GM10847 (cell line): ENCODE data around the gene CLRN3.

Source experiments
- POLR2A ChIP-seq: IDR thresholded peaks from 2 replicates; pipeline ENCODE4 v1.6.1; 2011; ENCODE audit not compliant: insufficient read length; ENCODE audit errors: extremely low read depth

CLRN3 gene

DNA sequence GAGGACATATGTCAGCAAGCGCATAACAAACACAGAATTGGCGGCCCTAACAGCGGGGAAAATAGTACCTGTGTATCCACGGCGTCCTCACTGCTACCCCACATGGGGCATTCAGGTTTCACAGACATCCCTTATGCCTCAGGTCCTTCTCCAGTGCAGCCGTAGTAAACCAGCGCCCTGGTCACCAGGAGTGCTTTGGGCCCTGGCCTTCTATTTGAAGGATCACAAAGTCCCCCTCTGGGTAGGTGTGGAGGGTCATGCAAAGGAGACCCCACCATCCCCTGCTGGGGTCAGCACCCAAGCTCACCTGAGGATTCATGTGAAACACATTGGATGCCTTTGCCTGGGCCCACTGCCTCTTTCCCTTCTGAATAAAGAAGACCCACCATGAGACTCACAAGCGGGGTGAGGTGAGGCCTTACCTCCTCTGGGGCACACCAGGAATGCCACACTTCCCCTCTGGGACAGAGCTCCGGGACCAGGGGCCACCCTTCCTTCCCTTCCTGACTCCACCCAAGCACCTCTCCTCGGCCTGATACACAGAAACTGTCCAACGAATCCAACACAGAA, 18.8 kb downstream of the CLRN3 start:
- no peak for TF ChIP-seq POLR2A

DNA sequence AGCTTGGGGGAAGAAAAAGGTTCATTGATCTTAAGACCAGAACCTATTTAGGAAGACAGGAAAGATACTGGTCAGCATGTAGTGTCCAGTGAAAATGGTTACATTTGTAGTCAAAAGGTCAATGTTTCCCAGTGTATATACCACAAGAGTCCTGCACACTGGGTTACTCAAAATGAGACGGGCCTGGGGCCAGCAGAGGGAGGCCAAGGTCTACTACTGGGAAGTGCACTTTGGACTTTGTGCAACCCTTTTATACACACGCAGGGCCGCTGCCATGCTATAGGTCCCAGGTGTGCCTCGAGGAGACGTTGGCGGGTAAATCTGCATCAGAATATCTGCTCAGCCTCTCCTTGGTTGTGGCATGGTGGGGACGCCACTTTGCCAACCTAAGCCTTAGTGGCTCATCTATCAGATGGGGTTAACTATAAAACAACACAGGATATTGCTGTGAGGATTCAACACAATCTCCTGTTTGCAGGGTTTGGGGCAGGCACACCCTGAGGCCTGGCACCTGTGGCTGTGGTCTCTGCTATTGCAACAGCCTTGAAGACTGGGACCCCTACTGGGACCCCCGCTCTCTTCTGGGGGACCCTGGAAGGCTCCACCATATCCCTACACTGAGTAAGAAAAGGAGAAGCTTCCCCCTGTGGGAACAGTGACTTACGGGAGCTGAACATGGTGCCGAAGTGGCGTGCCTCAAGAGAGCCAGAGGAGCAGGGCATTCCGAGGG, 19.7 kb downstream of the CLRN3 start:
- TF ChIP-seq POLR2A, result no peak

DNA sequence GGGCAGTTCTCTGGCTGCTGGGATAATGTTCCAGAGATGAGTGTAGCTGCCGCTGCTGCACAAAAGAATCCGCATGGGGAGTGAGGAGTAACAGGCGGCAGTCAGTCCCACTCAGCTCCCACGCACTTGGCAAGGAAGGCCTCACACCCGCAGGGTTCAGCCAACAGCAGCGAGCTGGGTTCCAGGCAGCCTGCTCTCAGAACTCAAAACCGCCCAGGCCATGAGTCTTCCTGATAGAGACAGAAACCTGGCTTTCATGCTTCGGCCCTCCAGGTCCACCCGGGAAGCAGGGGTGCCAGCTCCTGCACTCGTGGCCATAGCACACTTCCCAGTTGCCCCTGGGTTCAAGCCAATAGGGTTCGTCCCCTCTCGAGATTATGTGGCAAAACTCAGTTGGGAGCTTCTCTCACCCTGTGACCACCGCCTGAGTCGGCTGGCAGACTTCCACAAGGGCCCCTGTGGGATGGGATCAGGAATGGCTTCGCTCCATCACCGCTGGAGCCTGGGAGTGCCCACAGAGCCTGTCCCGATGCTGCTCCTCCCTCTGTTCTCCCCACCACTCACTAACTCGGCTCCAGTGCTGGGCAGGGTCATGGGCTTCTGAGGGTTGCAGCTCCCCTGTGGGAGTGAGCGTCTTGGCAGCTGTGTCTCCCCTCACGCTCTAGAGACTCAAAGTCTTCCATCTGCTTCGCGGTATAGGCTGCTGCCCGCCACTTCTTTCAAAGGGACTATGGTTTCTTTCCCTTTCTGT, 20.6 kb downstream of the CLRN3 start:
- TF ChIP-seq POLR2A, result no peak

DNA sequence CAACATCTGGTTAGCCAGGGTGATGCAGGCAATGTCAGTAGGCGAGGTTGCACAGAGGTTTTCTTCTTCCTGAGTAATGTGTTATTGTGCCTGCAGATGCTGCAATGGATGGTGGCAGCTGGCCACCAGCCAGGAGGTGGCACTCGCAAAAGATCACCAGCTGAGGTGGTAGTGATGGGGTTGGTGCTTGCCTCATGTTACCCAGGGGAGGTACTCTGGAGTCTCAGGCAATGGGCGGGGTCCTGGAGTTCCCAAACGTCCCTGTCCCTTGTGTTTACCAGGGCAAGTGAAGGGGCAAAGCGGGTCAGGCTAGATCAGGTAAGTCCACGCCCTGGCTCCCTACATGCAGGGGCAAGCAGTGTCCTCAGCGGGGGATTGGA, 21.1 kb downstream of the CLRN3 start:
- no peak for TF ChIP-seq POLR2A

DNA sequence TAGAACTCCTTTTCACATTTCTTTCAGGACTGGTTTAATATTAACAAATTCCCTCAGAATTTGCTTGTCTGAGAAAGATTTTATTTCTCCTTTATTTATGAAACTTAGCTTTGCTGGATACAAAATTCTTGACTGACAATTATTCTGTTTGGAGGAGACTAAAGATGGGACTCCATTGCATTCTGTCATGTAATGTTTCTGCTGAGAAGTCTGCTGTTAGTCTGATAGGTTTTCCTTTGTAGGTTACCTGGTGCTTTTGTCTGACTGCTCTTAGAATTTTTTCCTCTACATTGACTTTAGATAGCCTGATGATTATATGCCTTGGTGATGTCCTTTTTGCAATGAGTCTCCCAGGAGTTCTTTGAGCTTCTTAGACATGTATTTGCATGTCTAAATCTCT, 23.4 kb downstream of the CLRN3 start:
- no peak for TF ChIP-seq POLR2A

DNA sequence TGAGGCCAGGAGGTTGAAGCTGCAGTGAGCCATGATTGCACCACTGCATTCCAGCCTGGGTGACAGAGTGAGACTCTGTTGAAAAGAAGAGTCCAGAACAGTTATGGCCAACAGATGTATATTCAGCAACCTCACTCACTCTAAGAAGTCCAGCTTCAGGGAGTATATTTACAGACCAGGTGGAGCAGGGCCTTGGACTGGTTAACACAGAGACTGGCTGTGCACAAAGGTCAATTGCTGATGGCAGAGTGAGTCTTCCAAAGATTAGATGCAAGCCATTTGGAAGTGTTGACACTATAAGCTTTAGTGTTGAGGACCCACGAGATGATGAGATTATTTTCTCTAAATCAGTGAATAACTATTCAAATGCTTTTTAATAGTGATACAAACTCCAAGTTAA, 24.9 kb downstream of the CLRN3 start:
- no peak for TF ChIP-seq POLR2A

DNA sequence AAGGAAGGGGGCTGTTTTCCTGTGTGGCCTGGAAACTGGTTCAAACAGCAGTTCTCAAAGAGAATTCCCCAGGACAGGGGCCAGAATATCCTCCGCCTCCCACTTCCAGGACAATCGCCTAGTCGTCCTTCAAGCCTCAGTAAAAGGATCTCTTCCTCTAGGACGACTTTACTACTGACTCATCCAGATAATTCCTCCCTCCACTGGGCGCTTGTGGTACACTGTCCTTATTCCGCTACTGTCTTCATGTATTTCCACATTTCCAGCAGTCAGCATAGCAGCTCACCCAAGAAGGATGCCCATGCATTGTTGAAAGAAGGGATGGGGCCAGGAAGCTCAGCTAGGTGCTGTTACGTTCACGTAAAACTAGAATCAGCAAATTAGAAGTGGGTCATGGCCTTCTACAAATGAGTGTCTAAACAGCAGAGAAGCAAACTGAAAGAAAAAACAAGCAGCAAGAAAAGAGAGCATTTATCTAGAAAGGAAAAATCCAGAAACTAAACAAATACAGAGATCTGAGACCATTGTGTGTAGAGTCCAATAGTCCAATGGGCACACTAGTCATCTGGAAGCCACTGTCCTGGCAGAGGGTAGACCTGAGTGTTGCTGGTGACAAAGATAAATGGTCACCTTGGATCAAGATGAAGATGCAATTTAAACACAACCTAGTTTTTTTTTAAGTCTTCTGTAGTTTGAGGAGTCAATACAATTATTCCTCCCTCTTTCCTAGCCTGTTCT, 26.3 kb downstream of the CLRN3 start:
- no peak for TF ChIP-seq POLR2A

DNA sequence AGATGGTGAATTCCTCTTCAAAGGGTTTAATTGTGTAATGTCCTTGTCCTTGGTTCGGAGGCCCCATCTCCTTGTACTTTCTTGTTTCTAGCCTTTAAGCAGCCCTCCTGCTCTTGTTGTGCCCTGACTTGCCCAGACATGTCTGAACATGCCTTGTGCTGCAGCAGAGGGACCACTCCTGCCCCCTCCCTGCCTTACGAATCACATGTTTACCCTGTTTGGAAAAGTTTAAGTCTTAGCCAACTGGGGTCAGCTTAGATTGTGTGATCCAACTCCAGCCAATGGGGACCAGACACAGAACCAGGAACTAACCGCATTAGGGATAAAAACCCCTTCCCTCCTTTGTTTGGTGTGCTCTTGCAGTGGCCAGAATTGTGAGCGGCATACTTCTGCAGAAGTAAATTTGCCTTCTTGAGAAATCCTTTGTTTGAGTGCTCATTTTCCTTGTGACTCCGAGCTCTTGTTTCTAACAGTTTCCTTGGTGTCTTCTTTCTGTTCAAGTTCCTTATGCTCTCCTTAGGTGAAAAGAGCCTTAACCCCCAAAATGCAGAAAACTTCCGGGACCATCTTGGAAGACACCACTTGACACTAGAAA, 29.4 kb downstream of the CLRN3 start:
- no peak for TF ChIP-seq POLR2A

DNA sequence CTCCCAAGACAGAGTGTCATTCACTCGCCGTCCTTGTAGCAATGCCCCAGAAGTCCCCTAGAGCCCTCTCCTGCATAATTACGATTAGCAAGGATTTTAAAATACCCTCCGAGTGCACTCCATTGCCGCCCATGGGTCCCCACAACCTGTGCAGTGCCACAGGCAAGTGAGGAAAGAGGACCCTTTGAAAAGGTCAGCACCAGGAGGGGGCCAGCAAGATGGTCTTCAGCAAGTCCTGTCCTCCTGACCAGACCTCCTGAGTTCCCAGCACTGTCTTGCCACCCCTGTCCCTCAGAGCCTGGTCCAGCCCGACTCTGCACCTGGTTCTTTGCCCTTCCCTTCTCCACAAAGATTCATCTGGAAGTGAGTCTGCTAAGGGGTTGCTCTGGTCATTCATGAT, 32.1 kb downstream of the CLRN3 start:
- TF ChIP-seq POLR2A, result no peak

DNA sequence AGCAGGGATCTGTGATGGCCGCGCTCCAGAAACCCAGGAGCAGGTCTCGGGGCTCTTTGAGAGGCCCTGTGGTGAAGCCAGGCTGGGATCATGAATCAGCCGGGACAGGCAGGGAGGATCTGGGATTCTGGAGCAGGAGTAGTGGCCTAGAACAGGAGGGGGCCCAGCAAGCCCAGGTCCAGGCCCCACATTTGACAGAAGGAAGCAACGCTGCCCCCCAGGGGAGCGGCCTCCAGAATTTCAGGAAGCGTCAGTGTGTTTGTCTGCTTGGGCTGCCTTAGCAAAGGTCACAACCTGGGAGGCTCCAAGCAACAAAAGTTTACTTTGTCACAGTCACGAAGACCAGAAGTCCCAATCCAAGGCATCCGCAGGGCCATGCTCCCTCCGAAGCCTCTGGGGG, 36.8 kb downstream of the CLRN3 start:
- no peak for TF ChIP-seq POLR2A

DNA sequence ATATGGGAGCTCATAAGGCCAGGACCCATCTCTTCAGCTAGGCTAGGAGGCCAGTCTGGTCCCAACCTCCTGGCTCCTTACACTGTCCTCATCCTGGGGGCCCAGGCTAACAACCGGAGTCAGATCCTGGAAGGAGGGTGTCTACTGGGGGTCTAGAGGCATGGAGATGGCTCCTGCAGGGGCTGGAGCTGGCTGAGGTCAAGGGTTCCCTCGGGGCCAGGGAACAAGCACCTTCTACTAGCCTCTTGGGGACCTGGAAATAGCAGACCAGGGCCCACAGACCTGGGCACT, 37.2 kb downstream of the CLRN3 start:
- TF ChIP-seq POLR2A, result no peak

DNA sequence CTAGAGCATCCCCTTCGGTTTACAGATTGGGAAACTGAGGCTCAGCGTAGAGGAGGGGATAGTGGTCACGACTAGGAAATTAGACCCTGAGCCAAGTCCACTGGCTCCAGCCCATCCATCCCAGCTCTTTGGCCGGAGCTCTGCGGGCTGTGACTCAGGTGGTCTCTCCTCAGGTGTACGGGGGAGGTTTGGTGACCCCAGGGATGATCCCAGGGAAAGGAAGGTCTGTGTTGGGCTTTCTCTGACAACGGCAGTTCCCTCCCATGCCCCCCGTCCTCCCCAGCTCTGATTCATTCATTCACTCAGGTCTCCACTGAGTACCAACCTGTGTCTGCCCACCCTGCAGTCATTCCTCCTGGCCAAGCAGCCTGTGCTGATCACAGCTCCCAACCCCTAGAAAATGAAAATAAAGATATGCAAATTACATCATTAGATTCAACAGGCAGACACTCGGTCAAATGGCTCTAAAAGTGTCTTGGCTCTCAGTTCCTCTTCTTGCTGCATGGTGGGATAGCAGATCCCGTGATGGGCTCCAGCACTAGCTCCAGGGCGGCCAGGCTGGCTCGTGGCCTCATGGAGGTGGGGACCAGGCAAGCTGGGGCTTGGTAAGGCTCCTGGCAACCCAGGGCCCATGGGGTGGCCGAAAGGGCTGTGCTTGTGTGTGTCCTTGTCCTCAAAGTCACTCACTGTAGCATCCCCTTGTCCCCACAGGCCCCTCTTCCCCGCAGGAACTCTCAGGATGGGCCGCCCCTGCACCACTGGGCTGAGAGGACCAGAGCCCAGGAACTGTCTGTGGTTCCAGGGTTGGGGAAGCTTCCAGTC, 37.8 kb downstream of the CLRN3 start:
- no peak for TF ChIP-seq POLR2A

DNA sequence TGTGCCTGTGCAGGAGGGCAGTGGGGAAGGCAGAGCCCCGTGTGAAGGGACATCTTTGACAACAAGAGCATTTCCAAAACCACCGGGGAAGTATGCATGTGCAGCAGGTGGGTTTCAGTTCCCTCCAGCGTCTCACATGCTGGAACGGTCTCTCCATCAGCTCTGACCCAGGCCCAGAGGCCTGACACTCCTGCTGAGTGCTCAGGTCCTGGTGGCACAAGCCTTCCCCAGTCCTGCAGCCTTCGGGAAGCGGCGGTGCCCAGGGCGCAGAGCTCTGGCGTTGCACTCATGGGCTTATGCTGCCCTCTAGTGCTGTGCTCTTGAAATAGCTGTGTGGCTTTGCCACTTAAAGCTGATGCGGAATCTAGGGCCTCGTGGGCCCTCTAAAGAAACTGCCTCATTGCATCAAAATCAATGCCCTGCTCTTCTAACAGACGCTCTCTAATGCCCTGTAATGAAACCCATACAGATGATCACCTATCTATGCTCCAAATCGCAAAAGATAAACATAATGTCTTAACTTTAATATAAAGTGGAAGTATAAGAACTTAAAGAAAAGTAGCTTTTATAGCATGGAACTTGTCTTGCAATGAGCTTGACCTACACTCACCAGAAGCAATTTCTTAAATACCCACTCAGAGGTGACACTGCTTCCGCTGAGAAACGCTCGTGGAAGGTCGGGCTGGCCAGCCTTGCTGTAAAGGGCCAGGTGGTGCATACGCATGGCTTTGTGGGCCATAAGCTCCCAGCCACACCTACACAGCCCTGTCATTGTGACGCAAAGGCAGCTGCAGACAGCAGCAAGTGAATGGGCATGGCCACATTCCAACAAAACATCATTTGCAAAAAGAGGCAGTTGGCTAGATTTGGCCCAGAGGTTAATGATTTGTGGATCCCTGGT, 38.6 kb downstream of the CLRN3 start:
- TF ChIP-seq POLR2A, result no peak

DNA sequence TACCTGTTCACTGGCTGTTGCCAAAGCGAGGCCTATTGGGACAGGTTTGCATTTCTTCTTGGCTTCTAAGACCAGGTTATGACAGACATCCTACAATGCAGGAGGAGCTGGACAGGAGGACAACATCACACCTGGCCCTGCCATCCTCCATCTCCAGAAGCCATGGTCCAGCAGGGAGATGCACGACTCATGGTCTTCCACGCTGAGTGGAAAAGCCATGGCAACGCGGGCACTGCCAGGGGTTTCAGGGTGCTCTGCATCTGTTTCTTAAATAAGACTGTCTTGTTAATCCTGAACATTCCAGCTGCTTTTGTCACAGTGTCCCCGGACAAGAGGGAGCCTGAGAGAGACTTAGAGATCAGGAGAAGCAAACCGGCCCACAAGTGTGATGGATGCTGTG, 40.3 kb downstream of the CLRN3 start:
- no peak for TF ChIP-seq POLR2A
